Mesendoderm (in vitro differentiated cells): Measurements from ENCODE around the gene RNF121.
A peak's percentile ranks its signal among the peaks of the same experiment; 100 is the strongest.

Experiments
- DNase-seq: peaks from one replicate; pipeline ENCODE4 v3.0.0; 2013
- H2AK5ac ChIP-seq: 2 replicates; pipeline ENCODE4 v1.6.1; 2013; ENCODE audit warnings: low read length, inconsistent platforms
- H2BK120ac ChIP-seq: 2 replicates; pipeline ENCODE4 v1.6.1; 2013; ENCODE audit warnings: low read depth, mild to moderate bottlenecking, low read length, moderate library complexity, mixed read lengths
- H2BK15ac ChIP-seq: replicated peaks from 2 replicates; pipeline ENCODE4 v1.6.1; 2013; ENCODE audit warnings: low read depth, mild to moderate bottlenecking, moderate library complexity
- H2BK5ac ChIP-seq: 2 replicates; pipeline ENCODE4 v1.6.1; 2013; ENCODE audit warnings: low read length, inconsistent platforms
- H3K18ac ChIP-seq: 2 replicates; pipeline ENCODE4 v1.6.1; 2013; ENCODE audit warnings: mild to moderate bottlenecking, low read length, mixed read lengths
- H3K23ac ChIP-seq: one replicate; pipeline ENCODE4 v1.6.1; 2013; ENCODE audit warnings: low read length
- H3K27ac ChIP-seq: 2 replicates; pipeline ENCODE4 v1.5.1; 2013; ENCODE audit warnings: low read depth, mild to moderate bottlenecking, inconsistent platforms, low read length, moderate library complexity
- H3K27me3 ChIP-seq: 2 replicates; pipeline ENCODE4 v1.6.1; 2013; ENCODE audit warnings: low read length, control low read depth, mild to moderate bottlenecking, inconsistent platforms; ENCODE audit not compliant: insufficient read depth, poor library complexity
- H3K36me3 ChIP-seq: 2 replicates; pipeline ENCODE4 v1.6.1; 2013; ENCODE audit warnings: low read length, inconsistent platforms; ENCODE audit not compliant: control insufficient read depth, insufficient read depth
- H3K4ac ChIP-seq: one replicate; pipeline ENCODE4 v1.6.1; 2013; ENCODE audit warnings: low read depth, mild to moderate bottlenecking, low read length, moderate library complexity
- H3K4me1 ChIP-seq: 2 replicates; pipeline ENCODE4 v1.6.1; 2013; ENCODE audit warnings: low read depth, low read length, inconsistent platforms; ENCODE audit not compliant: control insufficient read depth
- H3K4me2 ChIP-seq: 2 replicates; pipeline ENCODE4 v1.6.1; 2013; ENCODE audit warnings: low read length
- H3K4me3 ChIP-seq: 2 replicates; pipeline ENCODE4 v1.5.1; 2013; ENCODE audit warnings: mild to moderate bottlenecking, low read length
- H3K56ac ChIP-seq: one replicate; pipeline ENCODE4 v1.6.1; 2013; ENCODE audit warnings: low read length
- H3K79me1 ChIP-seq: 2 replicates; pipeline ENCODE4 v1.6.1; 2013; ENCODE audit warnings: low read length, inconsistent platforms
- H3K79me2 ChIP-seq: 2 replicates; pipeline ENCODE4 v1.6.1; 2013; ENCODE audit warnings: mild to moderate bottlenecking, low read length; ENCODE audit not compliant: control insufficient read depth, insufficient read depth
- H3K9ac ChIP-seq: 2 replicates; pipeline ENCODE4 v1.6.1; 2013; ENCODE audit warnings: low read length, inconsistent platforms
- H4K5ac ChIP-seq: one replicate; pipeline ENCODE4 v1.6.1; 2013; ENCODE audit warnings: low read length
- H4K8ac ChIP-seq: one replicate; pipeline ENCODE4 v1.6.1; 2013; ENCODE audit warnings: low read depth, mild to moderate bottlenecking, control low read depth, low read length, moderate library complexity
- WGBS: extraction: QIAGEN DNeasy Blood & Tissue Kit; methylation state at CpG from one replicate; pipeline ENCODE4 v1.1.7; 2013; ENCODE audit warnings: low lambda C conversion rate, missing lambda C conversion rate; ENCODE audit not compliant: insufficient coverage; ENCODE audit errors: extremely low coverage; 5-methylcytosine and 5-hydroxymethylcytosine counted together

Gene RNF121

GRCh38 chr11:72008728-72009127 lies 79.9 kb downstream of the RNF121 start:
- no peak overlapping the region for H2BK120ac ChIP-seq
- no peak overlapping the region for H2BK5ac ChIP-seq
- no peaks in the 10 kb centered on the region for H3K79me1 ChIP-seq
- H3K79me2 ChIP-seq: no peaks in the 10 kb centered on the region
- H3K4me2 ChIP-seq: no peak overlapping the region
- no peak overlapping the region for H3K18ac ChIP-seq
- DNase-seq: no peak
- H2AK5ac ChIP-seq: no peak overlapping the region
- no peak overlapping the region for H3K4ac ChIP-seq
- H3K36me3 ChIP-seq: peaks cover 31% of the 10 kb centered on the region
- H3K4me1 ChIP-seq: no peaks in the 10 kb centered on the region
- WGBS: no CpG with 5 or more reads among the region's 7 CpGs
- no peak overlapping the region for H3K27ac ChIP-seq
- no peak overlapping the region for H4K5ac ChIP-seq
- H3K9ac ChIP-seq: no peak overlapping the region
- H3K4me3 ChIP-seq: no peak overlapping the region
- no peak overlapping the region for H4K8ac ChIP-seq
- H3K23ac ChIP-seq: no peak overlapping the region
- no peak overlapping the region for H2BK15ac ChIP-seq
- no peak overlapping the region for H3K56ac ChIP-seq
- H3K27me3 ChIP-seq: no peaks in the 10 kb centered on the region

- no peak overlapping the region for H3K4me3 ChIP-seq
- H3K9ac ChIP-seq: no peak overlapping the region
- no peak overlapping the region for H3K27ac ChIP-seq
- no peaks in the 10 kb centered on the region for H3K79me2 ChIP-seq
- no peak overlapping the region for H3K18ac ChIP-seq
- no peak overlapping the region for H2BK5ac ChIP-seq
- no peaks in the 10 kb centered on the region for H3K4me1 ChIP-seq
- H2BK120ac ChIP-seq: no peak overlapping the region
- no peak for DNase-seq
- no peak overlapping the region for H3K4me2 ChIP-seq
- no CpG with 5 or more reads among the region's 6 CpGs for WGBS
- peaks cover 30% of the 10 kb centered on the region for H3K36me3 ChIP-seq
- H4K8ac ChIP-seq: no peak overlapping the region
- H3K27me3 ChIP-seq: no peaks in the 10 kb centered on the region
- no peak overlapping the region for H2AK5ac ChIP-seq
- no peak overlapping the region for H2BK15ac ChIP-seq
- no peak overlapping the region for H3K56ac ChIP-seq
- no peaks in the 10 kb centered on the region for H3K79me1 ChIP-seq
- no peak overlapping the region for H3K4ac ChIP-seq
- H3K23ac ChIP-seq: no peak overlapping the region
- H4K5ac ChIP-seq: no peak overlapping the region
Observed at GRCh38 chr11:72009156-72009555, 80.3 kb downstream of the RNF121 start.

GRCh38 chr11:72010529-72011233 lies 81.8 kb downstream of the RNF121 start:
- no CpG with 5 or more reads among the region's 10 CpGs for WGBS
- Histone ChIP-seq H2BK120ac (no peak overlapping the region), H4K8ac (no peak overlapping the region), H2BK5ac (no peak overlapping the region), H3K18ac (no peak overlapping the region), H3K79me1 (no peaks in the 10 kb centered on the region), H2AK5ac (no peak overlapping the region), H4K5ac (no peak overlapping the region), H3K9ac (no peak overlapping the region), H3K79me2 (no peaks in the 10 kb centered on the region), H3K36me3 (peaks cover 35% of the 10 kb centered on the region), H3K27me3 (no peaks in the 10 kb centered on the region), H3K4me2 (no peak overlapping the region), H2BK15ac (no peak overlapping the region), H3K27ac (no peak overlapping the region), H3K4ac (no peak overlapping the region), H3K4me1 (no peaks in the 10 kb centered on the region), H3K4me3 (no peak overlapping the region), H3K56ac (no peak overlapping the region), H3K23ac (no peak overlapping the region)
- no peak for DNase-seq

- no peaks in the 10 kb centered on the region for H3K27me3 ChIP-seq
- H3K4me3 ChIP-seq: no peak overlapping the region
- no peak overlapping the region for H2AK5ac ChIP-seq
- H3K56ac ChIP-seq: no peak overlapping the region
- no peak overlapping the region for H4K8ac ChIP-seq
- H3K79me1 ChIP-seq: no peaks in the 10 kb centered on the region
- no peaks in the 10 kb centered on the region for H3K4me1 ChIP-seq
- H3K23ac ChIP-seq: no peak overlapping the region
- no peak for DNase-seq
- H3K9ac ChIP-seq: no peak overlapping the region
- peaks cover 33% of the 10 kb centered on the region for H3K36me3 ChIP-seq
- no peak overlapping the region for H3K4ac ChIP-seq
- H2BK5ac ChIP-seq: no peak overlapping the region
- no peak overlapping the region for H2BK120ac ChIP-seq
- H2BK15ac ChIP-seq: no peak overlapping the region
- no peak overlapping the region for H3K4me2 ChIP-seq
- H3K79me2 ChIP-seq: no peaks in the 10 kb centered on the region
- H3K18ac ChIP-seq: no peak overlapping the region
- H4K5ac ChIP-seq: no peak overlapping the region
- no CpG with 5 or more reads among the region's 5 CpGs for WGBS
- no peak overlapping the region for H3K27ac ChIP-seq
Observed at GRCh38 chr11:72012091-72012630, 83.3 kb downstream of the RNF121 start.

- DNase-seq: peak; percentile 68
- H4K8ac ChIP-seq: no peak overlapping the region
- peaks cover 32% of the 10 kb centered on the region for H3K36me3 ChIP-seq
- H3K9ac ChIP-seq: no peak overlapping the region
- H2BK5ac ChIP-seq: no peak overlapping the region
- H2BK120ac ChIP-seq: no peak overlapping the region
- H3K79me1 ChIP-seq: no peaks in the 10 kb centered on the region
- H3K4ac ChIP-seq: no peak overlapping the region
- no peak overlapping the region for H3K18ac ChIP-seq
- no peaks in the 10 kb centered on the region for H3K4me1 ChIP-seq
- no peak overlapping the region for H4K5ac ChIP-seq
- no peak overlapping the region for H2AK5ac ChIP-seq
- H2BK15ac ChIP-seq: no peak overlapping the region
- no peak overlapping the region for H3K4me2 ChIP-seq
- no peak overlapping the region for H3K23ac ChIP-seq
- H3K27ac ChIP-seq: no peak overlapping the region
- WGBS: no CpG with 5 or more reads among the region's 33 CpGs
- H3K79me2 ChIP-seq: no peaks in the 10 kb centered on the region
- H3K4me3 ChIP-seq: no peak overlapping the region
- H3K56ac ChIP-seq: no peak overlapping the region
- no peaks in the 10 kb centered on the region for H3K27me3 ChIP-seq
Observed at GRCh38 chr11:72012897-72013721, 84.3 kb downstream of the RNF121 start.
